Retinal pigment epithelial cell (primary cell): ENCODE measurements around the gene MGAT3.
A peak's percentile ranks its signal among the peaks of the same experiment; 100 is the strongest.

Source experiments
- DNase-seq: peaks from one replicate; pipeline ENCODE4 v3.0.0-alpha.2; 2010; ENCODE audit warnings: low read depth
- H3K4me3 ChIP-seq: 2 replicates; pipeline ENCODE4 v1.5.1; 2011; ENCODE audit warnings: mild to moderate bottlenecking, low read length, control low read depth, moderate library complexity
- TF ChIP-seq, protein P1 (sequence below): conservative IDR thresholded peaks from 2 replicates; pipeline ENCODE4 v1.5.1; 2011; ENCODE audit warnings: low read depth, low read length, control low read depth, inconsistent platforms

Gene MGAT3

DNA sequence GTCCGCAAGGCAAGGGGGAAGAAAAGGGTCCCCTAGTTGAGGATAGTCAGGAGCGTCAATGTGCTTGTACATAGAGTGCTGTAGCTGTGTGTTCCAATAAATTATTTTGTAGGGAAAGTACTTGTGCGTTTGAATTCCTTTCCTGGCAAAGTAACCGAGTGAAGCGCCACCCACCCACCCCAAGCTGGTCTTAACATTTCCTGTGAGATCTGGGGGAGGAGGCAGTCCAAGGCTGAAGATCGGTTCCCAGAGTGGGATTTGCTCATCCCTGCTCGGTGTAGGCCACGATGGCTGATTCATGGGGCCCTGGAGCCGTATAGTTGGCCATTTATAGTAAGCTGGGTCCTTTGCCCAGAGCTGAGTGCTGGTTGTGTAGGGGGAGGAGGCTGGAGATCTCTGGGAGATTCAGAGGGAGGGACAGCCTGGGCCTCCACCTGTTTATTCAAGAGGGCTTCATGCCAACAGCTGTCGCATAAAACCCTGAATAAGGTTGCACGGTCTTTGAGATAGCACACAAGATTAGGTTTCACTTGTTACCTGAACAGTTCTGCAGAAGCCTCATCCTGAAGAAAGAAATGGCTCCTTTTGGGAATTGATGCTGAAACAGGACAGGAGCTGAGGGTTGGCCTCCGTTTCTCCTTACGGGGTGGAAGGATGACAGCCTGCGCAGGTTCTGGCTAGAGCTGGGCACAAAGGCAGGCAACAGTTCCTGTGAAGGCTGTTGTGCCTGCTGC, 65.9 kb downstream of the MGAT3 start:
- H3K4me3 ChIP-seq: peak overlapping the region; percentile 94
- TF ChIP-seq, protein P1, sequence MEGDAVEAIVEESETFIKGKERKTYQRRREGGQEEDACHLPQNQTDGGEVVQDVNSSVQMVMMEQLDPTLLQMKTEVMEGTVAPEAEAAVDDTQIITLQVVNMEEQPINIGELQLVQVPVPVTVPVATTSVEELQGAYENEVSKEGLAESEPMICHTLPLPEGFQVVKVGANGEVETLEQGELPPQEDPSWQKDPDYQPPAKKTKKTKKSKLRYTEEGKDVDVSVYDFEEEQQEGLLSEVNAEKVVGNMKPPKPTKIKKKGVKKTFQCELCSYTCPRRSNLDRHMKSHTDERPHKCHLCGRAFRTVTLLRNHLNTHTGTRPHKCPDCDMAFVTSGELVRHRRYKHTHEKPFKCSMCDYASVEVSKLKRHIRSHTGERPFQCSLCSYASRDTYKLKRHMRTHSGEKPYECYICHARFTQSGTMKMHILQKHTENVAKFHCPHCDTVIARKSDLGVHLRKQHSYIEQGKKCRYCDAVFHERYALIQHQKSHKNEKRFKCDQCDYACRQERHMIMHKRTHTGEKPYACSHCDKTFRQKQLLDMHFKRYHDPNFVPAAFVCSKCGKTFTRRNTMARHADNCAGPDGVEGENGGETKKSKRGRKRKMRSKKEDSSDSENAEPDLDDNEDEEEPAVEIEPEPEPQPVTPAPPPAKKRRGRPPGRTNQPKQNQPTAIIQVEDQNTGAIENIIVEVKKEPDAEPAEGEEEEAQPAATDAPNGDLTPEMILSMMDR: no peak
- no peak for DNase-seq

DNA sequence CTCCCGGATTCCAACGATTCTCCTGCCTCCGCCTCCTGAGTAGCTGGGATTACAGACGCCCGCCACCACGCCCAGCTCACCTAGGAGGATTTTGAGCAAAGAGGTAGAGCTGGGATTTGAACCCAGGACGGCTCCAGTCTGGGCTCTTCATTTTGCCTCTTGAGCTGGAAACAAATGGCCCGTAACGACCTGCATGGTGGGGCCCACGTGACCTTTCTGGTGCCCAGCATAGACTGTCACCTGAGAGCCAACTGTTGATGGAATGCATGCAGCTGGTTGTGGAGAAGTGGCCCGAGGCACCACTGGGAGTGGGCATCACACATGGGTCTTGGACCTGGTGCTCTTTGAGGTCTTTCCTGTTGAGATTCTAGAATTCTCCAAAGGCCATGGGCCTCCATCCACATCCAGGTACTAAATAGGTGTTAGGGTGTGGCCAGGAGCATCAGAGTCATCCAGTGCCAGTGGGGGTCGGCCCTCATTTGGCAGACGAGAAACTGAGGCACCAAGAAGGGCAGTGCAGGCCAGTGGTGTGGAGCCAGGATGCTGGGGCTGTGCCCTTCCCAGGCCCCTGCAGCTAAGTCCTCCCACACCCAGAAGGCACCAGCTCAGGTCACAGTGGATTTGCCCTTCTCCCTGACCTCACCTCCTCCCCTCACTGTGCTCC, 67.4 kb downstream of the MGAT3 start:
- DNase-seq: no peak
- H3K4me3 ChIP-seq: no peak overlapping the region
- TF ChIP-seq, protein P1: no peak

DNA sequence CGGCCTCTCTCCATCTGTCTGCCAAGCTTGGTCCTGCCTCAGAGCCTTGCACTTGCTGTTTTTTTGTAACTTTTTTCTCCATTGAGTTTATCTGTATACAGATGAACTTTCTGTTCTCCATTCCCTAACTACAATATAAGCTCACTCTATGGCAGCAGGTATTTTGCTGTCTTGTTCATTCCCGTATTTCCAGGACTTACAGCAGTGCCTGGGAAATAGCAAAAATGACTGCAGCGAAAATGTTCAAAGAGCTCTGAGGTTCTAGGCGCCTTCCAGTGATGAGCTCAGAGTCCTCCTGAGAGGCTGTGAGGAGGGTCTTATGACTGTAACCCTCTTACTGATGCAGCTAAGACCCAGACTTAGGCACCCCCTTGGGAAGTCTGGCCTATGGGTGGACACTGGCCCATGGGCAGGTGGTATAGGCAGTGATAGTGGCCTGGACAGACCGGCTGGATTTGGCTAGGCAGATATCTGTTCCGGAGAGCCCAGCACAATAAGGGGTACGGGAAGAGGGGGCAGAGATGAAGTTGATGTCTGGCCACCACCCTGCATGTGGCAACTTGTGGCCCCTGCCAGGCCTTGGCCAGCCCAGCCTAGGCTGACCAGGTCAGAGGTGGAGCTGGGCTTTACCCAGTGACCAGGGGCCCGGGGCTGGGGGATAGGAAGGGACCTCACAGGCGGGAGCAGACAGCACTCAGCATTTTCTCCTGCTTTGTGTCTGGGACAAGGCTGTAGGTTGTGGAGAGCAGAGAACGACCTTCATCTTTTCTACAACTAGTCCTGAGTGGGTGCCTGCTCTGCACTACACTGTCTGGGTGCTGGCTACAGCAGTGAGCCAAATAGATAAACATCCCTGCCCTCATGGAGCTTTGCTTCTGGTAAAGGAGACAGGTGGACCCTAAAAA, 68.2 kb downstream of the MGAT3 start:
- DNase-seq: no peak
- TF ChIP-seq, protein P1: no peak
- no peak overlapping the region for H3K4me3 ChIP-seq

DNA sequence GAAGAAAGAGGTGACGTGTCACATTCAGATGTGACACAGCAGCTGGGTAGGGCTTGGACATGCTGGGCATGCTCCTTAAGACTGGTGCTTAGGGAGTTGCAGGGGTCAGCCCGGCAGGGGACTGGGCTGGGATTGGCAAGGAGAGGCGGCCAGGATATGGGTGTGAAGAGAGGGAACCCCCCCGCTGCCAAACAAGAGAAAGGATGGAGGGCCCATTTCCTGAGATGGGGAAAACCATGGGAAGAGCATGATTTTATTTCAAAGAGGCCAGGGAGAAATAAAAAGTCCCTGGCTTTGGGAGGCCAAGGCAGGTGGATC, 68.8 kb downstream of the MGAT3 start:
- no peak for DNase-seq
- TF ChIP-seq, protein P1: no peak
- no peak overlapping the region for H3K4me3 ChIP-seq

DNA sequence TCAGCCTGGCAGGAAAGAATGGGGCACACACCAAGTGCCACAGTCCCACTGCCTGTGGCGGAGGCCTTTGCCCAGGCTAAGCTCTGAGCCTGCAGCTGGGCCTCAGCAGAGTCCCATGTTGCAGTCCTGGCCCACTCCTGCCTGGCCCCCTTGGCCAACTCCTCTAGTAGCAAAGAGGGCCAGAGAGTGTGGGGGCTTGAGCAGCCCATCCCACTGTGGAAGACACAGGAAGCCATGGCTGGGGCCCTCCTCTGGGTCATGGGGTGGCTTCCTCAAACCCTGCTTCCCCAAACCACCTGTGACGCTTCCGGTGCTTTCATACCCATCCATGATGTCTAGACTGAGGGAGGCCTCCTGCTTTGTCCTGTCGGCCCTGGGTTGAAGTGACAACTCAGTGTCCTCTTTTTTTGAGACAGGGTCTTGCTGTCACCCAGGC, 69.9 kb downstream of the MGAT3 start:
- no peak overlapping the region for H3K4me3 ChIP-seq
- TF ChIP-seq, protein P1: no peak
- DNase-seq: no peak

DNA sequence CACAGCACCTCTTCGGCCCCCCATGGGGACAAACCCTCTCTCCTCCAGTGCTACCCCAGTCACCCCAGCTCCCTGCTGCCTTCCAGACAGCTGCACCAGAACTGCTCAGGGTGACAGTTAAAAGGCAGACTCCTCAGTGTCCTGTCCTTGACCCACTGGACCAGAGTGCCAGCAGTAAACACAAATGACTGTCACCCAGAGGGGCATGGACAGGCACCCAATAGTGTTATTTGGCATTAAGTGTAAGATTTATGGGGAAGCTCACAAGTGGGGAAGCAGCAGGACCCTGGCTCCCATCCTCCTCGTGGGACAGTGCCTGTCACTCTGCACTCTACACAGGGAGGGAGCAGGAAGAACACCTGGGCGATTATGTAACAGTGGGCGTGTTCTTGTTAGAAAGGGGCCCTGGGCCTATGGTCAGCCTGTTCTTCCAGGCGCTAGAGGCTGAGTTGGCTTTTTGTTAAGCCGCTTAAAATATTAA, 70.7 kb downstream of the MGAT3 start:
- TF ChIP-seq, protein P1: no peak
- no peak overlapping the region for H3K4me3 ChIP-seq
- peak; percentile 74 for DNase-seq
